Heart right ventricle (tissue), 16 donors: ENCODE measurements around the gene NDUFAF8. TPM values are rescaled to one million over a fixed set of nuclear protein-coding genes. Genes with fewer than 3 reads are reported as not detected.

Source experiments
- ATAC-seq, 8 donors: fragments of 200-7000 bp; cut with Tn5 transposase; one replicate each; pipeline ENCODE4 v1.9.1; 2020; ENCODE audit warnings: mild to moderate bottlenecking in 8 of 8, moderate library complexity in 8 of 8, moderate number of reproducible peaks in 1 of 8
- DNase-seq, 2 donors: peaks; one replicate each; pipeline ENCODE4 v3.0.0-alpha.2; 2020
- H3K27ac ChIP-seq, 10 donors: fragments of 200-600 bp; sonication (generic) in 2 of 10; one replicate each; pipeline versions ENCODE4 v1.5.0 to v1.8.0; 2020 to 2022; ENCODE audit warnings: mild to moderate bottlenecking in 3 of 10
- H3K27me3 ChIP-seq, 7 donors: fragments of 200-600 bp; one replicate each; pipeline ENCODE4 v1.8.0; 2021 to 2022; ENCODE audit warnings: mild to moderate bottlenecking in 2 of 7
- H3K36me3 ChIP-seq, 9 donors: fragments of 200-600 bp; sonication (generic) in 1 of 9; one replicate each; pipeline versions ENCODE4 v1.5.0 to v1.8.0; 2020 to 2022; ENCODE audit warnings: mild to moderate bottlenecking in 2 of 9
- H3K4me1 ChIP-seq, 9 donors: fragments of 200-600 bp; sonication (generic) in 1 of 9; one replicate each; pipeline versions ENCODE4 v1.5.0 to v1.8.0; 2020 to 2022; ENCODE audit warnings: mild to moderate bottlenecking in 4 of 9
- H3K4me3 ChIP-seq, 10 donors: fragments of 200-600 bp; sonication (generic) in 2 of 10; one replicate each; pipeline versions ENCODE4 v1.5.0 to v1.8.0; 2020 to 2022; ENCODE audit warnings: mild to moderate bottlenecking in 7 of 10, moderate library complexity in 2 of 10
- H3K9me3 ChIP-seq, 11 donors: fragments of 200-600 bp in 10 of 11; sonication (generic) in 2 of 11; one replicate each; pipeline versions ENCODE4 v1.5.0 to v1.8.0; 2013 to 2022; ENCODE audit warnings: mild to moderate bottlenecking in 2 of 11, control low read depth in 1 of 11, moderate library complexity in 1 of 11
- CTCF ChIP-seq, 9 donors: fragments of 200-600 bp; sonication (generic) in 2 of 9; IDR thresholded peaks; one replicate each; pipeline versions ENCODE4 v1.5.0 to v1.8.0; 2021 to 2022; ENCODE audit warnings: antibody characterized with exemption in 9 of 9, mild to moderate bottlenecking in 5 of 9, moderate library complexity in 1 of 9
- WGBS, 2 donors: extraction: QIAGEN DNeasy Blood & Tissue Kit; methylation state at CpG; one replicate each; pipeline ENCODE4 v1.1.7; 2013; ENCODE audit warnings: inconsistent platforms in 1 of 2; 5-methylcytosine and 5-hydroxymethylcytosine counted together
- intact Hi-C, 10 donors: fragments of 100-400 bp; cut with DNase I; formaldehyde crosslinking; loops; one replicate each; pipeline versions ENCODE4 v1.11.1 to v1.14.2; 2022
- polyA plus RNA-seq, 2 donors: library from polyadenylated mRNA; stranded (reverse); fragments of 200-250 nt; gene quantifications; one replicate each; pipeline ENCODE4 v1.2.3, GENCODE V29; 2013
- total RNA-seq, 10 donors: library from RNA; stranded (reverse); fragmentation: NEBNext Ultra II Directional in 3 of 10; extraction: Animal tissue kit (Norgen Biotek cat#: 25700) in 3 of 10; gene quantifications; one replicate each; pipeline versions ENCODE4 v1.2.1 to v1.2.4, GENCODE V29; 2021 to 2023
- donor health status: Arrhythmogenic right ventricular cardiomyopathy.
- donor health status: ischemic (EF 13 %, LVEDD 7.1; RV severe dilation, severe dysfunction).
- donor health status: healthy with polysubstance abuse.
- donor health status: DM: no; HTN: yes; CAD: no.
- donor health status: DM: no; HTN: no; CAD: no.
- donor health status: ischemic (EF 25% LVEDD 6.9; RV normal size, moderate dysfunction).
- donor health status: ischemic (EF 25% LVEDD 5.7; RV mildly dilated, moderate dysfunction).
- donor health status: healthy.
- donor health status: DM: yes; HTN: yes; CAD: no.
- donor health status: Ischemic cardiomyopathy.
- donor health status: ischemic (EF 35%, LVEDD 5.7; RV mildly dilated, moderate dysfunction).
- donor health status: nonischemic (EF 11% LVEDD 7.7; RV severe dilation, severe dysfunction).
- donor health status: DM: yes; HTN: yes; CAD: no.
- donor health status: PGD.
- donor health status: ischemic (EF 29% LVEDD 5.4; RV normal size, mild dysfunction).
- donor health status: nonischemic (EF 23%, LVEDD 6.1; RV moderate dilation, normal function).

NDUFAF8 gene
- total and polyA plus RNA-seq, 12 donors = 41.5 to 74.8 (median 58.9) TPM

- intact Hi-C loops = no loop called here
- WGBS, 2 donors = 93 to 94% methylated on average over 19 of the region's 19 CpGs
- Histone ChIP-seq H3K4me3 (no peak overlapping the region), H3K27ac (no peak overlapping the region), H3K9me3 (no peaks in the 10 kb centered on the region), H3K36me3 (peaks cover 0 to 99% (median 22%) of the 10 kb centered on the region in 9 donors), H3K27me3 (no peaks in the 10 kb centered on the region), H3K4me1 (peaks cover 0 to 12% (median under 1%) of the 10 kb centered on the region in 9 donors)
- no peak for ATAC-seq
- no peak for TF ChIP-seq CTCF (IDR thresholded peaks at IDR 0.05)
- no peak for DNase-seq
Measured at GRCh38 chr17:81260641-81261040, 21.5 kb downstream of the NDUFAF8 start.

GRCh38 chr17:81261096-81261495 is 22.0 kb downstream of the NDUFAF8 start:
- WGBS, 2 donors = 96 to 97% methylated on average over 18 of the region's 18 CpGs
- no peaks in the 10 kb centered on the region for H3K9me3 ChIP-seq
- ATAC-seq (peak in 1 of 8 donors; percentile 6), DNase-seq (no peak)
- no peak overlapping the region for H3K4me3 ChIP-seq
- no peak overlapping the region for H3K27ac ChIP-seq
- intact Hi-C loops = no loop called here
- H3K4me1 ChIP-seq = peaks cover 0 to 7% (median 0%) of the 10 kb centered on the region in 9 donors
- no peak for TF ChIP-seq CTCF (IDR thresholded peaks at IDR 0.05)
- peaks cover 0 to 100% (median 24%) of the 10 kb centered on the region in 9 donors for H3K36me3 ChIP-seq
- no peaks in the 10 kb centered on the region for H3K27me3 ChIP-seq

GRCh38 chr17:81261582-81262336 is 22.6 kb downstream of the NDUFAF8 start:
- no peaks in the 10 kb centered on the region for H3K27me3 ChIP-seq
- intact Hi-C loops = no loop called here
- H3K9me3 ChIP-seq = no peaks in the 10 kb centered on the region
- H3K4me3 ChIP-seq = no peak overlapping the region
- no peak for TF ChIP-seq CTCF (IDR thresholded peaks at IDR 0.05)
- ATAC-seq = no peak
- no peak overlapping the region for H3K27ac ChIP-seq
- H3K36me3 ChIP-seq = peaks cover 0 to 100% (median 24%) of the 10 kb centered on the region in 9 donors
- 93 to 94% methylated on average over 36 of the region's 36 CpGs for WGBS, 2 donors
- DNase-seq = no peak
- H3K4me1 ChIP-seq = peaks cover 0 to 4% (median 0%) of the 10 kb centered on the region in 9 donors

GRCh38 chr17:81263371-81264181 is 24.5 kb downstream of the NDUFAF8 start:
- intact Hi-C loops = no loop called here
- ATAC-seq (no peak), DNase-seq (no peak)
- Histone ChIP-seq H3K9me3 (no peaks in the 10 kb centered on the region), H3K27me3 (no peaks in the 10 kb centered on the region), H3K4me1 (peaks cover 0 to 17% (median 0%) of the 10 kb centered on the region in 9 donors), H3K27ac (no peak overlapping the region), H3K4me3 (no peak overlapping the region), H3K36me3 (peaks cover 0 to 99% (median 24%) of the 10 kb centered on the region in 9 donors)
- no peak for TF ChIP-seq CTCF (IDR thresholded peaks at IDR 0.05)
- 92 to 93% methylated on average over 40 of the region's 40 CpGs for WGBS, 2 donors
